KG1 (cell line): ENCODE measurements around the gene AGRN.
"Not testable (repeated sequence)": the region's sequence is repeated elsewhere in the genome, so short reads cannot be mapped to it uniquely, and the experiment has no call there.

Source experiments
- DNase-seq: peaks from one replicate; lab custom pipeline; 2025; lab: John Stamatoyannopoulos, UW

AGRN gene

GRCh38 chr1:1021010-1021919 is 1.3 kb downstream of the AGRN start:
- DNase-seq = no peak

- DNase-seq = no peak
Measured at GRCh38 chr1:1021920-1022259, 2.0 kb downstream of the AGRN start.

- no peak for DNase-seq
Measured at GRCh38 chr1:1022302-1023009, 2.5 kb downstream of the AGRN start.

GRCh38 chr1:1023700-1024099 is 3.8 kb downstream of the AGRN start:
- no peak for DNase-seq

GRCh38 chr1:1024149-1024770 is 4.3 kb downstream of the AGRN start:
- no peak for DNase-seq

- no peak for DNase-seq
Measured at GRCh38 chr1:1024771-1025699, 5.1 kb downstream of the AGRN start.

- DNase-seq = no peak
Measured at GRCh38 chr1:1025730-1026129, 5.8 kb downstream of the AGRN start.

- DNase-seq = no peak
Measured at GRCh38 chr1:1026599-1027413, 6.9 kb downstream of the AGRN start.

- no peak for DNase-seq
Measured at GRCh38 chr1:1027791-1028190, 7.9 kb downstream of the AGRN start.

GRCh38 chr1:1030867-1031658 is 11.1 kb downstream of the AGRN start:
- DNase-seq = not testable (repeated sequence)

- DNase-seq = no peak
Measured at GRCh38 chr1:1031659-1032235, 11.8 kb downstream of the AGRN start.

GRCh38 chr1:1032424-1032823 is 12.5 kb downstream of the AGRN start:
- DNase-seq = no peak

GRCh38 chr1:1033009-1033587 is 13.2 kb downstream of the AGRN start:
- DNase-seq = peak; percentile 28

- DNase-seq = no peak
Measured at GRCh38 chr1:1033731-1034438, 14.0 kb downstream of the AGRN start.

- no peak for DNase-seq
Measured at GRCh38 chr1:1034439-1034781, 14.5 kb downstream of the AGRN start.

- no peak for DNase-seq
Measured at GRCh38 chr1:1035291-1035943, 15.5 kb downstream of the AGRN start.

GRCh38 chr1:1037366-1038327 is 17.7 kb downstream of the AGRN start:
- DNase-seq = no peak
